H1 (cell line): Measurements from ENCODE around the gene SMARCA4. TPM values are rescaled to one million over a fixed set of nuclear protein-coding genes. Genes with fewer than 3 reads are reported as not detected.

Source experiments
- CTCF ChIA-PET: fragments of 300-600 bp; sonication (Branson Sonifier 250); formaldehyde crosslinking; loops from one replicate; lab custom pipeline; 2021; ENCODE audit not compliant: partially characterized antibody; lab: Charles Lee
- POLR2A ChIA-PET: fragments of 300-600 bp; sonication (Branson Sonifier 250); formaldehyde crosslinking; loops from one replicate; lab custom pipeline; 2021; ENCODE audit warnings: inconsistent platforms; ENCODE audit not compliant: partially characterized antibody; lab: Charles Lee
- DNase-seq, 2 experiments: peaks; one replicate each; pipeline versions ENCODE4 v3.0.0 to v3.0.0-alpha.2; 2010 to 2022; ENCODE audit warnings: low spot score in 2 of 2, low read depth in 1 of 2, mixed read lengths in 1 of 2
- FAIRE-seq: peaks from 2 replicates; lab custom pipeline; 2011; peaks lifted over from hg19 to GRCh38; lab: Jason Lieb, UNC
- H2AFZ ChIP-seq: 2 replicates; pipeline ENCODE4 v1.8.1; 2012; ENCODE audit warnings: low read length, inconsistent platforms
- H2AK5ac ChIP-seq: 2 replicates; pipeline ENCODE4 v1.6.1; 2013; ENCODE audit warnings: low read depth, low read length
- H2BK120ac ChIP-seq: replicated peaks from 2 replicates; pipeline ENCODE3; 2013; ENCODE audit warnings: low read depth, low read length, inconsistent platforms
- H2BK12ac ChIP-seq: 2 replicates; pipeline ENCODE4 v1.6.1; 2013; ENCODE audit warnings: low read depth, low read length
- H2BK15ac ChIP-seq: 2 replicates; pipeline ENCODE4 v1.6.1; 2013; ENCODE audit warnings: low read length
- H2BK20ac ChIP-seq: 2 replicates; pipeline ENCODE4 v1.6.1; 2013; ENCODE audit warnings: low read length
- H2BK5ac ChIP-seq: 2 replicates; pipeline ENCODE4 v1.6.1; 2013; ENCODE audit warnings: low read depth, low read length
- H3K14ac ChIP-seq: 2 replicates; pipeline ENCODE4 v1.6.1; 2013; ENCODE audit warnings: inconsistent platforms; ENCODE audit not compliant: insufficient read length
- H3K18ac ChIP-seq: 2 replicates; pipeline ENCODE4 v1.6.1; 2013; ENCODE audit warnings: low read length; ENCODE audit errors: extremely low read depth
- H3K23ac ChIP-seq: 2 replicates; pipeline ENCODE4 v1.6.1; 2013; ENCODE audit warnings: inconsistent platforms; ENCODE audit not compliant: insufficient read length
- H3K23me2 ChIP-seq: 2 replicates; pipeline ENCODE4 v1.6.1; 2013; ENCODE audit warnings: low read depth, low read length
- H3K27ac ChIP-seq: 2 replicates; pipeline ENCODE4 v1.6.1; 2011; ENCODE audit warnings: low read depth, low read length, inconsistent platforms
- H3K27me3 ChIP-seq, 4 experiments: replicated peaks in 1 of 4; 1 replicate in 1 of 4; 2 replicates in 3 of 4; pipeline versions ENCODE4 v1.6.1 to v1.8.1; 2011 to 2013; ENCODE audit warnings: low read length in 3 of 4, mild to moderate bottlenecking in 3 of 4, inconsistent platforms in 2 of 4, mixed read lengths in 2 of 4, moderate library complexity in 1 of 4; ENCODE audit not compliant: control insufficient read depth in 3 of 4, insufficient read depth in 3 of 4; ENCODE audit errors: extremely low read depth in 1 of 4
- H3K36me3 ChIP-seq, 4 experiments: 2 replicates each; pipeline versions ENCODE4 v1.6.1 to v1.8.1; 2011 to 2013; ENCODE audit warnings: mild to moderate bottlenecking in 4 of 4, low read length in 3 of 4, moderate library complexity in 2 of 4, control low read depth in 1 of 4, inconsistent platforms in 1 of 4; ENCODE audit not compliant: insufficient read depth in 4 of 4, control insufficient read depth in 2 of 4
- H3K4ac ChIP-seq: replicated peaks from 2 replicates; pipeline ENCODE3; 2013; ENCODE audit warnings: low read length, low read depth, mixed read lengths, inconsistent platforms; ENCODE audit not compliant: insufficient read length
- H3K4me1 ChIP-seq, 4 experiments: replicated peaks in 1 of 4; 1 replicate in 1 of 4; 2 replicates in 3 of 4; pipeline versions ENCODE4 v1.6.1 to v1.8.1; 2011 to 2013; ENCODE audit warnings: low read length in 3 of 4, inconsistent platforms in 2 of 4, mixed read lengths in 1 of 4; ENCODE audit not compliant: insufficient read depth in 4 of 4, control insufficient read depth in 3 of 4
- H3K4me2 ChIP-seq, 2 experiments: 2 replicates each; pipeline versions ENCODE4 v1.6.1 to v1.8.1; 2011 to 2013; ENCODE audit warnings: low read depth in 2 of 2, low read length in 2 of 2, control low read depth in 1 of 2, inconsistent platforms in 1 of 2, mild to moderate bottlenecking in 1 of 2; ENCODE audit not compliant: insufficient read depth in 1 of 2
- H3K4me3 ChIP-seq, 4 experiments: fragments of 200-600, 300-600 bp in 1 of 4; sonication (generic), shearing (Covaris generic), sonication (Bioruptor Twin) in 1 of 4; 2 replicates each; pipeline versions ENCODE4 v1.5.1 to v1.8.1; 2011 to 2016; ENCODE audit warnings: low read length in 4 of 4, low read depth in 3 of 4, control low read depth in 2 of 4, inconsistent platforms in 2 of 4, mild to moderate bottlenecking in 2 of 4, mixed read lengths in 1 of 4, moderate library complexity in 1 of 4; ENCODE audit not compliant: insufficient read depth in 2 of 4; ENCODE audit errors: extremely low read depth in 1 of 4
- H3K56ac ChIP-seq: replicated peaks from 2 replicates; pipeline ENCODE3; 2013; ENCODE audit warnings: low read depth, mild to moderate bottlenecking, mixed read lengths, low read length, inconsistent platforms; ENCODE audit not compliant: insufficient read length
- H3K79me1 ChIP-seq: 2 replicates; pipeline ENCODE4 v1.6.1; 2013; ENCODE audit warnings: low read depth, low read length, control low read depth
- H3K79me2 ChIP-seq, 2 experiments: 2 replicates each; pipeline versions ENCODE4 v1.6.1 to v1.8.1; 2012 to 2013; ENCODE audit warnings: low read length in 2 of 2, mild to moderate bottlenecking in 2 of 2, inconsistent platforms in 1 of 2; ENCODE audit not compliant: insufficient read depth in 2 of 2, control insufficient read depth in 1 of 2
- H3K9ac ChIP-seq, 4 experiments: replicated peaks in 1 of 4; 1 replicate in 1 of 4; 2 replicates in 3 of 4; pipeline versions ENCODE4 v1.6.1 to v1.8.1; 2011 to 2013; ENCODE audit warnings: low read depth in 3 of 4, low read length in 3 of 4, control low read depth in 2 of 4, mild to moderate bottlenecking in 2 of 4, moderate library complexity in 2 of 4, inconsistent platforms in 1 of 4; ENCODE audit errors: extremely low read depth in 1 of 4
- H3K9me3 ChIP-seq, 2 experiments: 2 replicates each; pipeline versions ENCODE4 v1.6.1 to v1.8.1; 2012 to 2013; ENCODE audit warnings: mild to moderate bottlenecking in 2 of 2, moderate library complexity in 2 of 2, control low read depth in 1 of 2, inconsistent platforms in 1 of 2, low read depth in 1 of 2, low read length in 1 of 2, mixed read lengths in 1 of 2; ENCODE audit not compliant: insufficient read depth in 2 of 2
- H4K20me1 ChIP-seq, 2 experiments: replicated peaks in 1 of 2; 2 replicates each; pipeline versions ENCODE3 to v1.8.1; 2011 to 2013; ENCODE audit warnings: inconsistent platforms in 2 of 2, low read length in 2 of 2, mild to moderate bottlenecking in 1 of 2; ENCODE audit not compliant: insufficient read depth in 2 of 2, control insufficient read depth in 1 of 2
- H4K5ac ChIP-seq: 2 replicates; pipeline ENCODE4 v1.6.1; 2013; ENCODE audit warnings: low read length, low read depth, mixed read lengths, inconsistent platforms; ENCODE audit not compliant: insufficient read length
- H4K8ac ChIP-seq: 2 replicates; pipeline ENCODE4 v1.8.0; 2013; ENCODE audit warnings: mild to moderate bottlenecking, moderate library complexity, low read length, inconsistent platforms; ENCODE audit not compliant: insufficient read depth; ENCODE audit errors: extremely low read depth
- H4K91ac ChIP-seq: replicated peaks from 2 replicates; pipeline ENCODE3; 2013; ENCODE audit warnings: low read length, mixed read lengths, inconsistent platforms; ENCODE audit not compliant: insufficient read length
- EP300 ChIP-seq, 2 experiments: IDR thresholded peaks; 1 replicate in 1 of 2; 2 replicates in 1 of 2; pipeline ENCODE4 v1.6.1; 2011 to 2012; ENCODE audit warnings: low read depth in 2 of 2, low read length in 2 of 2, mild to moderate bottlenecking in 2 of 2, borderline replicate concordance in 1 of 2, inconsistent platforms in 1 of 2, moderate library complexity in 1 of 2
- SRF ChIP-seq: IDR thresholded peaks from 2 replicates; pipeline ENCODE4 v1.6.1; 2011; ENCODE audit warnings: mild to moderate bottlenecking, low read depth, low read length, moderate library complexity
- WGBS, 2 experiments: shearing (Covaris generic) in 1 of 2; methylation state at CpG; one replicate each; pipeline versions ENCODE4 v1.1.6 to v1.1.7; 2013 to 2015; ENCODE audit warnings: low lambda C conversion rate in 2 of 2, mixed read lengths in 2 of 2, inconsistent platforms in 1 of 2, low coverage in 1 of 2, missing lambda C conversion rate in 1 of 2; ENCODE audit not compliant: insufficient replicate concordance in 2 of 2, insufficient coverage in 1 of 2, insufficient read length in 1 of 2; ENCODE audit errors: extremely low coverage in 1 of 2, missing lambda C conversion rate in 1 of 2; 5-methylcytosine and 5-hydroxymethylcytosine counted together
- polyA plus RNA-seq, 7 experiments: library from polyadenylated mRNA; depleted of rRNA in 3 of 7; stranded (reverse) in 5 of 7; unstranded in 2 of 7; fragments of >200 nt in 5 of 7; fragments of 200-250 nt in 2 of 7; gene quantifications; 1 replicate in 5 of 7; 2 replicates in 1 of 7; 4 replicates in 1 of 7; pipeline versions ENCODE4 v1.2.1 to v1.2.3, GENCODE V29; 2011 to 2013; ENCODE audit warnings: missing spikeins in 2 of 7, mixed read lengths in 2 of 7
- total RNA-seq: library from RNA; stranded (reverse); fragmentation: NEBNext Ultra II Directional; extraction: Animal tissue kit (Norgen Biotek cat#: 25700); gene quantifications from 2 replicates; pipeline ENCODE4 v1.2.1, GENCODE V29; 2021

SMARCA4 gene
- total and polyA plus RNA-seq, 2 of the 8 experiments (the other 6 are each of a cell fraction or from before 2014, with no cell fraction given) = 86.4 to 263 TPM

DNA sequence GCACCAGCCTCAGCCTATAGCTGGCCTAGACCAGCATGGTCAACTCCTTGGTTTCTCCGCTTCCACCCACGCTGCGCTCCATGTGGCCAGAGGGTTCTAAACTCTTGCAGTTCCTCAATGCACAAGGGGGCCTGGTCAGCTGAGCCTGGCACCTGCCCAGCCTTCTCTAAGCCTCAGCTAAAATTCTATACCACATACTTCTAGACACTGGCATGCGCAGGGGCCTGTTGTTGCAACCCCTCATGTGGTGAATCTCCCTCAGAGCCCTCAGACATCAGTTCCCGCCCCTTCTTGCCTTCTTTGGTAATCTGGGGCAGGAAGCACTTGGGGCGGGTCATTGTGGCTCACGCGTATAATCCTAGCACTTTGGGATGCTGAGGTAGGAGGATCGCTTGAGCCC lies 108.7 kb downstream of the SMARCA4 start:
- Histone ChIP-seq H4K20me1 (peaks cover 0 to 1% of the 10 kb centered on the region in 2 experiments), H3K79me1 (no peaks in the 10 kb centered on the region), H3K56ac (no peak overlapping the region), H3K79me2 (no peaks in the 10 kb centered on the region), H4K8ac (no peak overlapping the region), H4K91ac (no peak overlapping the region), H3K27ac (no peak overlapping the region), H2AK5ac (0 out of 2 replicates have a peak overlapping the region, but pooled peaks have one; percentile 24), H2BK15ac (no peak overlapping the region), H4K5ac (no peak overlapping the region), H3K23ac (no peak overlapping the region), H3K18ac (no peak overlapping the region), H3K36me3 (peaks cover 0 to 10% (median 0%) of the 10 kb centered on the region in 4 experiments; a peak in 2 of 8 replicates), H3K27me3 (no peaks in the 10 kb centered on the region), H2AFZ (no peak overlapping the region), H2BK120ac (no peak overlapping the region), H2BK20ac (0 out of 2 replicates have a peak overlapping the region, but pooled peaks have one; percentile 48), H3K4me3 (no peak overlapping the region), H3K4me2 (no peak overlapping the region), H3K4me1 (peaks cover 0 to 3% (median under 1%) of the 10 kb centered on the region in 4 experiments; a peak in 1 of 7 replicates), H3K23me2 (no peaks in the 10 kb centered on the region), H3K4ac (no peak overlapping the region), H2BK5ac (no peak overlapping the region), H3K9ac (no peak overlapping the region), H3K9me3 (no peaks in the 10 kb centered on the region), H2BK12ac (no peak overlapping the region), H3K14ac (no peak overlapping the region)
- DNase-seq (no peak), FAIRE-seq (no peak)
- ChIA-PET CTCF (interaction anchor here (0.7 kb wide), 1 partner anchor 34 kb away, joined by 4 read pairs; no protein-coding TSS in a partner anchor), POLR2A (interaction anchor here (0.9 to 1.7 kb wide), 5 partner anchors 9 to 35 kb away, joined by 3 to 11 read pairs (median 3); partner anchors contain the start of gene LDLR)
- WGBS, 2 experiments = 82% methylated on average over 9 of the region's 9 CpGs; no CpG with 5 or more reads in 1 of the 2 experiments
- TF ChIP-seq SRF (peak; percentile 77), EP300 (IDR thresholded peaks at IDR 0.05; ENCODE audit: borderline replicate concordance in 1 of 2, low read depth in 2 of 2, low read length in 2 of 2) (no peak)
